Neuronal stem cell (in vitro differentiated cells): Measurements from ENCODE around the gene UBE4B.
"Not testable (repeated sequence)": the region's sequence is repeated elsewhere in the genome, so short reads cannot be mapped to it uniquely, and the experiment has no call there.

Source experiments
- DNase-seq: peaks from one replicate; pipeline ENCODE4 v3.0.0-alpha.2; 2013; ENCODE audit warnings: low spot score
- H2AFZ ChIP-seq: one replicate; pipeline ENCODE4 v1.6.1; 2013; ENCODE audit warnings: mild to moderate bottlenecking, low read length, inconsistent platforms
- H2AK5ac ChIP-seq: 2 replicates; pipeline ENCODE4 v1.6.1; 2013; ENCODE audit warnings: low read depth, mild to moderate bottlenecking, inconsistent platforms, low read length, moderate library complexity, mixed read lengths
- H2BK120ac ChIP-seq: 2 replicates; pipeline ENCODE4 v1.6.1; 2013; ENCODE audit warnings: low read depth, mild to moderate bottlenecking, inconsistent platforms, low read length, moderate library complexity, mixed read lengths
- H2BK12ac ChIP-seq: one replicate; pipeline ENCODE4 v1.6.1; 2013; ENCODE audit warnings: low read length, inconsistent platforms
- H2BK15ac ChIP-seq: 2 replicates; pipeline ENCODE4 v1.6.1; 2013; ENCODE audit warnings: mild to moderate bottlenecking, low read length, inconsistent platforms, mixed read lengths
- H2BK5ac ChIP-seq: one replicate; pipeline ENCODE4 v1.6.1; 2013; ENCODE audit warnings: inconsistent platforms, mild to moderate bottlenecking, low read length, moderate library complexity
- H3K14ac ChIP-seq: one replicate; pipeline ENCODE4 v1.6.1; 2013; ENCODE audit warnings: low read length, inconsistent platforms
- H3K18ac ChIP-seq: 2 replicates; pipeline ENCODE4 v1.6.1; 2013; ENCODE audit warnings: low read length, inconsistent platforms
- H3K23ac ChIP-seq: 2 replicates; pipeline ENCODE4 v1.6.1; 2013; ENCODE audit warnings: low read depth, mild to moderate bottlenecking, mixed read lengths, low read length, inconsistent platforms; ENCODE audit not compliant: poor library complexity
- H3K27ac ChIP-seq: replicated peaks from 3 replicates; pipeline ENCODE4 v1.5.1; 2013; ENCODE audit warnings: low read length, inconsistent platforms
- H3K27me3 ChIP-seq, 3 experiments: 2 replicates each; pipeline ENCODE4 v1.6.1; 2013; ENCODE audit warnings: low read length in 3 of 3, mild to moderate bottlenecking in 2 of 3, inconsistent platforms in 1 of 3, low read depth in 1 of 3, mixed read lengths in 1 of 3, moderate library complexity in 1 of 3; ENCODE audit not compliant: control insufficient read depth in 3 of 3, insufficient read depth in 3 of 3
- H3K36me3 ChIP-seq, 2 donors: replicated peaks in 1 of 2; 2 replicates each; pipeline ENCODE4 v1.6.1; 2013; ENCODE audit warnings: low read length in 2 of 2; ENCODE audit not compliant: control insufficient read depth in 2 of 2, insufficient read depth in 2 of 2
- H3K4ac ChIP-seq: 2 replicates; pipeline ENCODE4 v1.6.1; 2013; ENCODE audit warnings: inconsistent platforms, mild to moderate bottlenecking, low read length, moderate library complexity
- H3K4me1 ChIP-seq, 2 donors: 1 replicate in 1 of 2; 2 replicates in 1 of 2; pipeline ENCODE4 v1.6.1; 2013; ENCODE audit warnings: low read length in 2 of 2, low read depth in 1 of 2; ENCODE audit not compliant: control insufficient read depth in 2 of 2, insufficient read depth in 1 of 2
- H3K4me2 ChIP-seq: one replicate; pipeline ENCODE4 v1.6.1; 2013; ENCODE audit warnings: mild to moderate bottlenecking, low read length, inconsistent platforms; ENCODE audit not compliant: insufficient read depth, poor library complexity, severe bottlenecking
- H3K4me3 ChIP-seq, 2 donors: 2 replicates each; pipeline ENCODE4 v1.5.1; 2013; ENCODE audit warnings: low read length in 2 of 2, mild to moderate bottlenecking in 2 of 2, inconsistent platforms in 1 of 2, moderate library complexity in 1 of 2
- H3K79me1 ChIP-seq: one replicate; pipeline ENCODE4 v1.6.1; 2013; ENCODE audit warnings: low read depth, mild to moderate bottlenecking, inconsistent platforms, low read length, moderate library complexity
- H3K9ac ChIP-seq: one replicate; pipeline ENCODE4 v1.6.1; 2013; ENCODE audit warnings: mild to moderate bottlenecking, low read depth, low read length, inconsistent platforms; ENCODE audit not compliant: poor library complexity
- H3K9me3 ChIP-seq, 2 donors: replicated peaks in 1 of 2; 2 replicates each; pipeline versions ENCODE3 to v1.6.1; 2013; ENCODE audit warnings: low read length in 2 of 2, mild to moderate bottlenecking in 2 of 2, inconsistent platforms in 1 of 2, low read depth in 1 of 2, mixed read lengths in 1 of 2, moderate library complexity in 1 of 2; ENCODE audit not compliant: control insufficient read depth in 2 of 2, insufficient read depth in 1 of 2
- H4K8ac ChIP-seq: one replicate; pipeline ENCODE4 v1.6.1; 2013; ENCODE audit warnings: low read depth, mild to moderate bottlenecking, inconsistent platforms, low read length, moderate library complexity
- H4K91ac ChIP-seq: one replicate; pipeline ENCODE4 v1.6.1; 2013; ENCODE audit warnings: low read length, low read depth, mild to moderate bottlenecking, inconsistent platforms; ENCODE audit not compliant: poor library complexity
- WGBS, 2 donors: extraction: QIAGEN DNeasy Blood & Tissue Kit; methylation state at CpG; one replicate each; pipeline ENCODE4 v1.1.7; 2013; ENCODE audit warnings: missing lambda C conversion rate in 2 of 2, mixed read lengths in 1 of 2; ENCODE audit not compliant: insufficient read length in 2 of 2, insufficient replicate concordance in 1 of 2; ENCODE audit errors: extremely low coverage in 2 of 2; 5-methylcytosine and 5-hydroxymethylcytosine counted together

Gene UBE4B

DNA sequence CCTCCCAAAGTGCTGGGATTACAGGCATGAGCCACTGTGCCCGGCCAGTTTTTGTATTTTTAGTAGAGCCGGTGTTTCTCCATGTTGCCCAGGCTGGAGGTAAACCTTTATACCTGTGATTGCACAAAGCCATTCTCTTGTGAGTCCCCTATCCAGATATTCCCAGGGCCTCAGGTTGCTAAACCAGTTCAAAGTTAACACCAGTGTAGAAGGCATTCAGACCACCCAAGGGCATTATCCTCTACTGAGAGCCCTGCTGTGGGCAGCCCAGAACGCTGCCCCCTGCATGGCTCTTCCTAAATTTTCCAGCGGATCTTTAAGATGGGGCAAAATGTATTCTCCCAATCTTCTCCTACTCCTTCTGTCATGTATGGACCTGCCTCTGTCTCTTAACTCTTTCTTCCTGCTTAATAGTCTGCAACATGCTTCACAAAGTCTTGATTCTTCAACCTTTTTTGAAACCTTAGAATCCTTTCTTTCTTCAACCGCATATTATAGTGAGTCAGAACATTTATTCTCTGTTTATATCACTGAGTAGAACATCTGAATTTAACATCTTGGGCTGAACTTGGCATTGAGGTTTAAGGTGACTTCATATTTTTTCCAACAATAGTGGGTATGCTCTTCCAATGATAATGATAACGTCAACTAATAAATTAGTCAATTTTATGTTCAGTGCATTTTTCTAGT lies 36.0 kb downstream of the UBE4B start:
- Histone ChIP-seq H3K27me3 (no peaks in the 10 kb centered on the region), H2BK5ac (no peak overlapping the region), H3K36me3 (peaks cover 0 to 9% of the 10 kb centered on the region in 2 donors), H3K4me3 (no peak overlapping the region), H2BK120ac (no peak overlapping the region), H3K27ac (no peak overlapping the region), H2BK12ac (no peak overlapping the region), H2BK15ac (no peak overlapping the region), H3K14ac (no peak overlapping the region), H3K9ac (no peak overlapping the region), H3K79me1 (no peaks in the 10 kb centered on the region), H4K91ac (no peak overlapping the region), H3K18ac (no peak overlapping the region), H3K9me3 (no peaks in the 10 kb centered on the region), H2AFZ (no peak overlapping the region), H3K4me1 (peaks cover 4 to 11% of the 10 kb centered on the region in 2 donors), H3K23ac (no peak overlapping the region), H3K4me2 (no peak overlapping the region), H4K8ac (no peak overlapping the region), H2AK5ac (no peak overlapping the region), H3K4ac (no peak overlapping the region)
- DNase-seq: no peak
- no CpG with 5 or more reads among the region's 6 CpGs for WGBS, 2 donors

DNA sequence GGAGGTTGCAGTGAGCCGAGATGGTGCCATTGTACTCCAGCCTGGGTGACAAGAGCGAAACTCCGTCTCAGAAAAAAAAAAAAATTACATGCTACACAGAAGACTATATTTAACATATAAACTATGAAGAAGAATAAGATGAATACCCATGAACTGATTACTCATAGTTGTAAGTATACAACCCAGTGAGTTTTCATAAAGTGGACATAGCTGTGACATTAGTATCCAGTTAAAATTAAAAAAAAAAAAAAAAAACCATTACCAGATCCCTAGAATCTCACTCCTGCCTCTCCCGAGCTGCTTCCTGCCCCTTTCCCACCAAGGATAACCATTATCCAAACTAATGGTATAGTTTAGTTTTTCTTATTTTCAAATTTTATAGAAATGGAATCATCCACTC lies 37.4 kb downstream of the UBE4B start:
- H4K91ac ChIP-seq: no peak overlapping the region
- no peak overlapping the region for H2BK12ac ChIP-seq
- H2BK15ac ChIP-seq: no peak overlapping the region
- H3K27ac ChIP-seq: no peak overlapping the region
- DNase-seq: no peak
- H3K9ac ChIP-seq: no peak overlapping the region
- no peak overlapping the region for H3K23ac ChIP-seq
- H3K36me3 ChIP-seq: peaks cover 0 to 16% of the 10 kb centered on the region in 2 donors
- H3K4me2 ChIP-seq: no peak overlapping the region
- peaks cover 3 to 8% of the 10 kb centered on the region in 2 donors for H3K4me1 ChIP-seq
- H3K9me3 ChIP-seq: no peaks in the 10 kb centered on the region
- H3K4me3 ChIP-seq: no peak overlapping the region
- H3K14ac ChIP-seq: no peak overlapping the region
- no CpG with 5 or more reads among the region's 4 CpGs for WGBS, 2 donors
- H3K18ac ChIP-seq: no peak overlapping the region
- no peak overlapping the region for H2AK5ac ChIP-seq
- peaks cover 2% of the 10 kb centered on the region for H3K79me1 ChIP-seq
- no peak overlapping the region for H4K8ac ChIP-seq
- no peaks in the 10 kb centered on the region for H3K27me3 ChIP-seq
- no peak overlapping the region for H2BK5ac ChIP-seq
- H2BK120ac ChIP-seq: no peak overlapping the region
- no peak overlapping the region for H3K4ac ChIP-seq
- no peak overlapping the region for H2AFZ ChIP-seq

- Histone ChIP-seq H2BK12ac (no peak overlapping the region), H3K4me3 (no peak overlapping the region), H2BK120ac (no peak overlapping the region), H3K79me1 (peaks cover 2% of the 10 kb centered on the region), H2BK15ac (no peak overlapping the region), H2AK5ac (no peak overlapping the region), H4K91ac (no peak overlapping the region), H3K4me2 (no peak overlapping the region), H3K14ac (no peak overlapping the region), H3K27ac (no peak overlapping the region), H3K4ac (no peak overlapping the region), H2BK5ac (no peak overlapping the region), H3K9ac (no peak overlapping the region), H2AFZ (no peak overlapping the region), H3K18ac (no peak overlapping the region), H3K23ac (no peak overlapping the region), H3K9me3 (no peaks in the 10 kb centered on the region), H3K4me1 (peaks cover 2 to 5% of the 10 kb centered on the region in 2 donors), H3K36me3 (peaks cover 0 to 23% of the 10 kb centered on the region in 2 donors), H3K27me3 (no peaks in the 10 kb centered on the region), H4K8ac (no peak overlapping the region)
- no peak for DNase-seq
- no CpG with 5 or more reads among the region's 6 CpGs for WGBS, 2 donors
These were observed 38.9 kb downstream of the UBE4B start for GRCh38 chr1:10071640-10072039.

GRCh38 chr1:10073371-10073770 lies 40.6 kb downstream of the UBE4B start:
- H3K9ac ChIP-seq, H4K8ac ChIP-seq, H3K4ac ChIP-seq, DNase-seq, H3K79me1 ChIP-seq, H2BK5ac ChIP-seq, H3K14ac ChIP-seq, H2BK15ac ChIP-seq, H3K23ac ChIP-seq, H3K4me1 ChIP-seq, H3K4me3 ChIP-seq, H3K9me3 ChIP-seq, H2BK120ac ChIP-seq, H3K18ac ChIP-seq, H3K4me2 ChIP-seq, H2AFZ ChIP-seq, H4K91ac ChIP-seq, H3K27ac ChIP-seq, H3K27me3 ChIP-seq, H2BK12ac ChIP-seq, H2AK5ac ChIP-seq: not testable (repeated sequence)
- H3K36me3 ChIP-seq: peaks cover 0 to 23% of the 10 kb centered on the region in 2 donors
- WGBS, 2 donors: no CpG with 5 or more reads among the region's 7 CpGs
